NCI-H2196 treated with DMSO at 0.1 percent for 48 hours (cell line): ENCODE data around the gene CCDC87.
"Not testable (repeated sequence)": the region's sequence is repeated elsewhere in the genome, so short reads cannot be mapped to it uniquely, and the experiment has no call there.

Source experiments
- DNase-seq: peaks from one replicate; lab custom pipeline; 2025; ENCODE audit not compliant: unreplicated experiment; lab: John Stamatoyannopoulos, UW

Gene CCDC87, protein sequence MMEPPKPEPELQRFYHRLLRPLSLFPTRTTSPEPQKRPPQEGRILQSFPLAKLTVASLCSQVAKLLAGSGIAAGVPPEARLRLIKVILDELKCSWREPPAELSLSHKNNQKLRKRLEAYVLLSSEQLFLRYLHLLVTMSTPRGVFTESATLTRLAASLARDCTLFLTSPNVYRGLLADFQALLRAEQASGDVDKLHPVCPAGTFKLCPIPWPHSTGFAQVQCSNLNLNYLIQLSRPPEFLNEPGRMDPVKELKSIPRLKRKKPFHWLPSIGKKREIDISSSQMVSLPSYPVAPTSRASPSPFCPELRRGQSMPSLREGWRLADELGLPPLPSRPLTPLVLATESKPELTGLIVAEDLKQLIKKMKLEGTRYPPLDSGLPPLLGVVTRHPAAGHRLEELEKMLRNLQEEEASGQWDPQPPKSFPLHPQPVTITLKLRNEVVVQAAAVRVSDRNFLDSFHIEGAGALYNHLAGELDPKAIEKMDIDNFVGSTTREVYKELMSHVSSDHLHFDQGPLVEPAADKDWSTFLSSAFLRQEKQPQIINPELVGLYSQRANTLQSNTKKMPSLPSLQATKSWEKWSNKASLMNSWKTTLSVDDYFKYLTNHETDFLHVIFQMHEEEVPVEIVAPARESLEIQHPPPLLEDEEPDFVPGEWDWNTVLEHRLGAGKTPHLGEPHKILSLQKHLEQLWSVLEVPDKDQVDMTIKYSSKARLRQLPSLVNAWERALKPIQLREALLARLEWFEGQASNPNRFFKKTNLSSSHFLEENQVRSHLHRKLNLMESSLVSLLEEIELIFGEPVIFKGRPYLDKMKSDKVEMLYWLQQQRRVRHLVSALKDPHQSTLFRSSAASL

DNA sequence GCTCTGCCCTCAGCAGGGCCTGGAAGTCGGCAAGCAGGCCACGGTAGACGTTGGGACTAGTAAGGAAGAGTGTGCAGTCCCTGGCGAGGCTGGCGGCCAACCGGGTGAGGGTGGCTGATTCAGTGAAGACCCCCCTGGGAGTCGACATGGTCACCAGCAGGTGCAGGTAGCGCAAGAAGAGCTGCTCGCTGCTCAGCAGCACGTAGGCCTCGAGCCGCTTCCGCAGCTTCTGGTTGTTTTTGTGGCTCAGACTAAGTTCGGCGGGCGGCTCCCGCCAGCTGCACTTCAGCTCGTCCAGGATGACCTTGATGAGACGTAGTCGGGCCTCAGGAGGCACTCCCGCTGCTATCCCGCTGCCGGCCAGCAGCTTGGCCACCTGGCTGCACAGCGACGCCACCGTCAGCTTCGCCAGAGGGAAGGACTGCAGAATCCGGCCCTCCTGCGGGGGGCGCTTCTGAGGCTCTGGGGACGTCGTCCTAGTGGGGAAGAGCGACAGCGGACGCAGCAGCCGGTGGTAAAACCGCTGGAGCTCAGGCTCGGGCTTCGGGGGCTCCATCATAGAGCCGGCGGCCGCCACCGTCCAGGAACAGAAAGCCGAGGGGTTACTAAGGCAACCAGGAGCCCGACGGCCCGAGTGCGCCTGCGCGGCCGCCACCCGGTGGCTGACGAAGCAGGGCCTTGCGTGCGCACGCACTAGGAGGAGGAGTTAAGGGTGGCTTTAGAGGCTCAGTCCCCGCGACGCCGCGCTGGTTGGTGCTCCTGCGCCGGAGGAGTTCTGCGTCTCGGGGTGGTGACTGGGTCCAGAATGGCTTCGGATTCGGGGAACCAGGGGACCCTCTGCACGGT lies at the start of gene CCDC87, which contains the start of gene CCS:
Gene CCDC87 (minus strand): TSS at position 607 of the 846 bp plus-strand sequence. CDS start 48 bp downstream, at position 559.
Gene CCS (plus strand): TSS at position 729 of the 846 bp plus-strand sequence. CDS start 77 bp downstream, at position 806.
- peak; percentile 92 for DNase-seq

GRCh38 chr11:66641834-66642233 lies 49.0 kb upstream of the CCDC87 start:
- DNase-seq: no peak

- DNase-seq: not testable (repeated sequence)
These were observed 47.0 kb upstream of the CCDC87 start for GRCh38 chr11:66639814-66640340.

GRCh38 chr11:66639066-66639813 lies 46.4 kb upstream of the CCDC87 start:
- no peak for DNase-seq

DNA sequence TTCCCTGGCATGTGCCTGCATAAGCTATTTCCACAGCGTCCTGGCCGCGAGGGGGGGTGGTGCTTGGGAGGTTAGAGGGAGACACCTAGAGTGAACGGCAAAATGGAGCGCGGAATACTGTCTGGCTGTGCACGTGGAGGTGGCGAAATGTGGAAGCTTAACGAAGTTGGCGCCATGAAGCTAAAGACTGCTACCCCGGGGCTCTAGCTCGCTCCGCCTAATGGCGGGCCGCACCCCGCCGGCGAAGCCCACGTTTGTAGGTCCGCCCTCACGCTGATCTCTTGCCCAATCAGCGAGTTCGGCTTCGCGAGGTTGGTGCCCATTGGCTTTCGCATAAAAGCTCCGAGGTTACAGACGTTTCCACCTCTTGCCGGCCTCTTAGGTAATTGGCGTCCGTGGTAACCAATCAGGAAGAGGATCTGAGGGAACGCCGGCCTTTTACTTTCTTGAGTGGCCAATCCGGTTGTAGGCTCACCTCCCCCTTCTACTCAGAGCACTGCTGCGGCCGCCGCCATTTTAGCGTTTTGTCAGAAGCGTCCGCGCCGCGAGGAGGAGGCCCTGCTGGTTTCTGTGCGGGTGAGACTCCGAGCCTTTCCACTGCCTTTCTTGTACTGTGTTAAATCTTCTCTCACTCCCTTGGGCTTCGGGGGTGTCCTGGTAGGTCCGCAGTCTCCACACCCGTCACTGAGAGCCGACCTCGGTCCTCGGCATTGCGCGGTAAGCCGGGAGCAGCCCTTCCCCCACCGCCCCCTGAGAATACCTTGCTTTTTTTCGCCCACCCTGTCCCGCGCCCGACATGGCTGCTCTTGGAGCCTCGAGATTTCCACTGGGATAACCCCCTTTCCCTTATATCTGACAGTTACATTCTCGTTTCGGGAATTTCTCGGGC lies 45.6 kb upstream of the CCDC87 start, which contains the start of gene RBM4:
Gene RBM4 (plus strand): TSS at position 527 of the 889 bp plus-strand sequence. CDS start 1,009 bp downstream, outside the sequence.
- DNase-seq: peak; percentile 98

- no peak for DNase-seq
These were observed 44.8 kb upstream of the CCDC87 start for GRCh38 chr11:66637557-66638176.

- DNase-seq: no peak
These were observed 43.5 kb upstream of the CCDC87 start for GRCh38 chr11:66636411-66636810.

DNA sequence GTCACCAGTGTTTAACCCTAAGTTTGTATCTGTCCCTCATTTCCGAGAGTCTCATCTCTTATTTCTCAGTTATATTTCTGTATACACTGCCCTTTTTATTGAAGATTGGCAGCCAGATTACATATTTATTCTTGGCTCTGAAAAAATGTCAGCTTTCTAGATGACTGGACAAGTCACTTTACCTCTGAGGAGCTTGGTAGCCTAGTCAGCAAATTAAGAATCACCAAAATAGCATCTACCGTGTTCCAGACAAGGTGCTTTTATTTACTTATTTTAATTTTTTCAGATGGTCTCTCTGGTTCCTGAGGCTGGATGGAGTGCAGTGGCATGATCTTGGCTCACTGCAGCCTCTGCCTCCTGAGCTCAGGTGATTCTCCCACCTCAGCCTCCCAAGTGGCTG lies 40.1 kb upstream of the CCDC87 start:
- DNase-seq: no peak

DNA sequence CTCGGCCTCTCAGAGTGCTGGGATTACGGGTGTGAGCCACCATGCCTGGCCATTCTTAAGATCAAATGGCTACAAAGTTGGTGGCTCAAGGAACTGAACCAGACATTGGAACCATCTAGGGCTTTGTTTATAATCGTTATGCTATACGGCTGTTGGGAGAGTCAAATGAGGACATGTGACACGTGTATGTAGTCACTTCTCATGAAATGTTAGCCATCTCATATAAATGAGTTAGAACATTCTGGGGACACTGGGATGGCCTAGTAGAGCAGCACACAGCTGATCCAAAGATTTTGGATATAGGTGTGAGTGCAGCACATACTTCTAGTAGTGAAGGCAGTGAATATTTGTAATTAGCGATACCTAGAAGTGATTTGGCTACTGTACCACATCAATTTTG lies 39.0 kb upstream of the CCDC87 start:
- DNase-seq: no peak

- no peak for DNase-seq
These were observed 36.5 kb upstream of the CCDC87 start for GRCh38 chr11:66629356-66629755.

- DNase-seq: no peak
These were observed 35.3 kb upstream of the CCDC87 start for GRCh38 chr11:66628061-66628603.

- DNase-seq: no peak
These were observed 34.1 kb upstream of the CCDC87 start for GRCh38 chr11:66626926-66627325.

DNA sequence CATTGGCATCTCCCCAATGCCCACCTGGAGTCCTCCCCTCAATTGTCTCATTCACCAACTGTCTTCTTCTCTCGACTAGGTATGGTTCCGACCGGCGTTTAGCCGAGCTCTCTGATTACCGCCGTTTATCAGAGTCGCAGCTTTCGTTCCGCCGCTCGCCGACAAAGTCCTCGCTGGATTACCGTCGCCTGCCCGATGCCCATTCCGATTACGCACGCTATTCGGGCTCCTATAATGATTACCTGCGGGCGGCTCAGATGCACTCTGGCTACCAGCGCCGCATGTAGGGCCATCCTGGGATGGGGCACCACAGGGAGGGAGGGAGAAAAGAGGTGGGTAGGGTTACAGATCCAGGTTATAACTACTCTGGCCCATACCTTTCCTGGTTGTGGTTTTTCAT lies 33.5 kb upstream of the CCDC87 start:
- no peak for DNase-seq

- DNase-seq: no peak
These were observed 32.9 kb upstream of the CCDC87 start for GRCh38 chr11:66625752-66626149.

GRCh38 chr11:66625041-66625751 lies 32.3 kb upstream of the CCDC87 start:
- DNase-seq: no peak

- DNase-seq: no peak
These were observed 31.6 kb upstream of the CCDC87 start for GRCh38 chr11:66624450-66624849.

- no peak for DNase-seq
These were observed 26.3 kb upstream of the CCDC87 start for GRCh38 chr11:66619080-66619554.
